HTR-8/SVneo (cell line): ENCODE data around the gene SGSH.
"Not testable (repeated sequence)": the region's sequence is repeated elsewhere in the genome, so short reads cannot be mapped to it uniquely, and the experiment has no call there.

Experiments used
- DNase-seq: peaks from one replicate; pipeline ENCODE4 v3.0.0; 2011; ENCODE audit warnings: low spot score, mixed read lengths; ENCODE audit not compliant: insufficient read length
- FAIRE-seq: peaks from 2 replicates; lab custom pipeline; 2011; peaks lifted over from hg19 to GRCh38; lab: Jason Lieb, UNC

Gene SGSH

GRCh38 chr17:80214012-80214877 lies 5.9 kb downstream of the SGSH start:
- no peak for DNase-seq
- FAIRE-seq = no peak

GRCh38 chr17:80213643-80213975 lies 6.5 kb downstream of the SGSH start:
- no peak for DNase-seq
- FAIRE-seq = no peak

GRCh38 chr17:80212962-80213642 lies 7.0 kb downstream of the SGSH start:
- DNase-seq (no peak), FAIRE-seq (no peak)

GRCh38 chr17:80212511-80212910 lies 7.6 kb downstream of the SGSH start:
- FAIRE-seq = no peak
- no peak for DNase-seq

- DNase-seq (no peak), FAIRE-seq (no peak)
Measured at GRCh38 chr17:80212109-80212508, 8.0 kb downstream of the SGSH start.

- no peak for DNase-seq
- FAIRE-seq = no peak
Measured at GRCh38 chr17:80210348-80211108, 9.6 kb downstream of the SGSH start.

GRCh38 chr17:80209765-80210164 lies 10.4 kb downstream of the SGSH start:
- DNase-seq = no peak
- FAIRE-seq = no peak

- DNase-seq (no peak), FAIRE-seq (no peak)
Measured at GRCh38 chr17:80208050-80208449, 12.1 kb downstream of the SGSH start.

- FAIRE-seq (no peak), DNase-seq (no peak)
Measured at GRCh38 chr17:80205811-80206210, 14.3 kb downstream of the SGSH start.

- DNase-seq = no peak
- no peak for FAIRE-seq
Measured at GRCh38 chr17:80204626-80205468, 15.3 kb downstream of the SGSH start.

GRCh38 chr17:80203471-80203963 lies 16.6 kb downstream of the SGSH start:
- FAIRE-seq (no peak), DNase-seq (no peak)

GRCh38 chr17:80202197-80202596 lies 17.9 kb downstream of the SGSH start:
- FAIRE-seq (no peak), DNase-seq (no peak)

- DNase-seq (no peak), FAIRE-seq (no peak)
Measured at GRCh38 chr17:80201446-80201845, 18.7 kb downstream of the SGSH start.

GRCh38 chr17:80199295-80199694 lies 20.8 kb downstream of the SGSH start:
- not testable (repeated sequence) for FAIRE-seq, DNase-seq

- no peak for FAIRE-seq
Measured at GRCh38 chr17:80198144-80198661, 21.9 kb downstream of the SGSH start.

GRCh38 chr17:80196652-80197051 lies 23.5 kb downstream of the SGSH start:
- FAIRE-seq (no peak), DNase-seq (no peak)

More at GRCh38 chr17:80198144-80198661, 21.9 kb downstream of the SGSH start:
- no peak for DNase-seq

- no peak for FAIRE-seq
- DNase-seq = peak; percentile 45
Measured at GRCh38 chr17:80195671-80196529, 24.2 kb downstream of the SGSH start.

GRCh38 chr17:80195141-80195540 lies 25.0 kb downstream of the SGSH start:
- FAIRE-seq (no peak), DNase-seq (no peak)
